ENCODE measurements around the gene STK36.

The STK36 gene

DNA sequence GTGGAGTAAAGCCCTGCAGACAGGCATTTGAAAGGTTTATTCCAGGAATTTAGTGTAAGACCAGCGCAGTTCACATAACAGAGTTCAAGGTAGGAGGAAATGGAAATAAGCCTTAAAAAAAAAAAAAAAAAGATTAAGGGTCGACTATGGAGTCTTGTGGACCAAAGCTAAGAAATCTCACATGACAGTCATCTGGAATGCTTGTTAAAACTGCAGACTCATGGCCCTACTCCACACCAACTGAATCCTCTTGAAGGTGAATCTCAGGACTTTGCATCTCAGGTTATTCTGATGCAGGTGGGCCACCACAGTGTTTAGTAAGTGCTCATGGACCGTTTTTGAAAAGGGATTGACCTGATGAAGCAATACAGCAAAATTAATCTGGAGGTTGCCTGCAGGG lies 47.6 kb downstream of the STK36 start:
- DNase-seq (ENCODE audit: low spot score) = no peak

DNA sequence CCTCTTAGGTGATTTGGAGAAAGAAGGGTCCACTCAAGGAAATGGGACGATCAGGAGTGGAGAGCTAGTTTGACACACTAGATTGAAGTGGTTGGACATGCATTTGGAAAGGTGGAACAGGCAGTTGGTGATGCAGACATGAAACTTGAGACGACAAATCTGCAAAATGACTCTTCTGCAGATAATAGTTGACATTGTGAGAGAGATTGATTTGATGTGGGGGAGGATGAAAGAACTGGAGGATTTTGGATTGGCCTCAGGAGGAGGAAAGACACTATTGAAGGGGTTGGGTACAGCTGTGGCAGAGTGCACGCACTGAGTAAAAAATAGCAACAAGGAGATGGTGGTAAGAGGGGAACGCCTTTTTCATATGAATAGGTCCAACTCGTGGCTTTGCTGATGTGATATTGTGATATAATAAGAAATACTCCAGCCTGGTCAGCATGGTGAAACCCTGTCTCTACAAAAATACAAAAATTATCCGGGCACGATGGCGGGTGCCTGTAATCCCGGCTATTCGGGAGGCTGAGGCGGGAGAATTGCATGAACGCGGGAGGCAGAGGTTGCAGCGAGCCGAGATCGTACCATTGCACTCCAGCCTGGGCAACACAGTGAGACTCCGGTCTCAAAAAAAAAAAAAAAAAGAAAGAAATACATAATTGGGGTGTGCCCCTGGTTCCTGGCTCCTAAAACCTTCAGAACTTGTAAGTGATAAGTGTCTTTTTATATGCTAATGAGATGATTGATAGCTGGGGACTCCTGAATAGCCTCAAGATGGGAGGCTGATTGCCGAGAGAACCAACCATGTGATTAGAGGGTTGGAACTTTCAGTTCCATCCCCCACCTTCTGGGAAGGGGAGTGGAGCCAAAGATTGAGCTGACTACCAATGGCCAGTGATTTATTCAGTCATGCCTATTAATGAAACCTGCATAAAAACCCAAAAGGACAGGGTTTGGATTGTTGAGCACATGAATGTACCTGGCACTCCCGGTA lies 48.5 kb downstream of the STK36 start:
- DNase-seq (ENCODE audit: low spot score) = peak; percentile 46

GRCh38 chr2:218721488-218721887 lies 49.6 kb downstream of the STK36 start:
- DNase-seq (ENCODE audit: low spot score) = no peak

DNA sequence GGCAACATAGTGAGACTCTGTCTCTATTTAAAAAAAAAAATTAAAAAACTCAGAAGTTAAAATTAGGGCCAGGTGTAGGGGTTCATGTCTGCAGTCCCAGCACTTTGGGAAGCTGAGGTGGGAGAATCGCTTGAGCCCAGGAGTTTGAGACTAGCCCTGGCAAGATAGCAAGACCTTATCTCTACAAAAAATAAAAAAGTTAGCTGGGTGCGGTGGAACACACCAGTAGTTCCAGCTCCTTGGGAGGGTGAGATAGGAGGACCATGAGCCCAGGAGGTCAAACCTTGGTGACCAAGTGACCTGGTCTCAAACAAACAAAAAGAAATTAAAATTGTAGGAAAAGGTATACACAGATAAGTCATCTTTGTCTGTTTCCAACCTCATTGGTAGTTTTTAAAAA lies 50.0 kb downstream of the STK36 start:
- DNase-seq (ENCODE audit: low spot score) = no peak

GRCh38 chr2:218722419-218722818 lies 50.5 kb downstream of the STK36 start:
- DNase-seq (ENCODE audit: low spot score) = peak; percentile 67

DNA sequence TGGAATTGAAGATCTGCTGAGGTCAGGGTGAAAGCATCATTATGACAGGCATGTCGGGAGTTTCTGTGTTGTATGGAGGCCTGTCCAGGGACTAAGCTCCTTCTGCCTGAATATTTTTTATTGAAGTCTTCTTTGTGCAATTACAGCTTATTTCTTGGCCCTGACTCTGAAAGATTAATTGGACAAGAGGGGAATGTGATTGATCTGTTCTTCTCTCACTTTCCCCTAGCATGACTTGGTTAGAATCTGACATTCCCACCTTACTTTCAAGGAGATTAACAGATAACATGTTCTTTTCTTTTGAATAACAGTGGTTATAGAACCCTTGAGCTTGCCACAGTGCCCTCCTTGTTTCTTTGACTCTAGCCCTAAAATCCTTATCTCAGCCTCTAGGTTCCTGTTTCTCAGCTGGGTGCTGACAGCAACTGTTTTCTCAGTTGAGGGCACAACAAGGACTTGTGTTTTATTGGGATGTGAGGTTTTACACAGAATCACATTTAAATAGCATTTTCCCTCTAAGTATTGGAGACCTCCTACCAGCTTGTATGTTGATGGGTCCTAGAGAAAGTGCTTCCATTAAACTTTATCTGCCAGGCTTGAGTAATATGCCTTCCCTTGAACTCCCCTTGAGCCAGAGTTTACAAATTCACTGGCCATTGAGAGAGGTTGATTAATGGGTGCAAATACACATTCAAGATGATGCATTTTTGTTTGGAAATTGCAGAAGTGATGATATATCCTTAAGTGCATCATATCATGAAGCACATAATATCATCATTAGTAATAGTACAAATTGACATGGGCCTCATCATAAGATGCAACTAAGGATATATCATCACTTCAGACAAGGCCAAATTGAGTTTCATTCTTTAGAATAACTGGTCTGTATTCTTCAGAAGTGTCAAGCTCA lies 51.2 kb downstream of the STK36 start:
- peak; percentile 65 for DNase-seq (ENCODE audit: low spot score)

GRCh38 chr2:218726004-218726574 lies 54.2 kb downstream of the STK36 start:
- DNase-seq (ENCODE audit: low spot score) = no peak

- no peak for DNase-seq (ENCODE audit: low spot score)
Measured at GRCh38 chr2:218727502-218728165, 55.7 kb downstream of the STK36 start.

DNA sequence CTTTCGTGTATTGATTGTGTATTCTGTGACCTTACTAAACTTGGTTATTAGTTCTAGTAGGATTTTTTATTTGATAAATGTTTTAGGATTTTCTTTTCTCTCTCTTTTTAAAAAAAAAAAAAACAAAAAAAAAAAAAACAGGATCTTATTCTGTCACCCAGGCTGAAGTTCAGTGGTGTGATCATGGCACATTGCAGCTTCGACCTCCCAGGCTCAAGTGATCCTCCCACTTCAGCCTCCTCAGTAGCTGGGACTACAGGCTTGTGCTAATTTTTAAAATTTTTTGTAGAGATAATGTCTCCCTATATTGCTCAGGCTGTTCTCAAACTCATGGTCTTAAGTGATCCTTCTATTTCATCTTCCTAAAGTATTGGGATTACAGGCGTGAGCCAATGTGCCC lies 57.8 kb downstream of the STK36 start:
- DNase-seq (ENCODE audit: low spot score) = no peak

DNA sequence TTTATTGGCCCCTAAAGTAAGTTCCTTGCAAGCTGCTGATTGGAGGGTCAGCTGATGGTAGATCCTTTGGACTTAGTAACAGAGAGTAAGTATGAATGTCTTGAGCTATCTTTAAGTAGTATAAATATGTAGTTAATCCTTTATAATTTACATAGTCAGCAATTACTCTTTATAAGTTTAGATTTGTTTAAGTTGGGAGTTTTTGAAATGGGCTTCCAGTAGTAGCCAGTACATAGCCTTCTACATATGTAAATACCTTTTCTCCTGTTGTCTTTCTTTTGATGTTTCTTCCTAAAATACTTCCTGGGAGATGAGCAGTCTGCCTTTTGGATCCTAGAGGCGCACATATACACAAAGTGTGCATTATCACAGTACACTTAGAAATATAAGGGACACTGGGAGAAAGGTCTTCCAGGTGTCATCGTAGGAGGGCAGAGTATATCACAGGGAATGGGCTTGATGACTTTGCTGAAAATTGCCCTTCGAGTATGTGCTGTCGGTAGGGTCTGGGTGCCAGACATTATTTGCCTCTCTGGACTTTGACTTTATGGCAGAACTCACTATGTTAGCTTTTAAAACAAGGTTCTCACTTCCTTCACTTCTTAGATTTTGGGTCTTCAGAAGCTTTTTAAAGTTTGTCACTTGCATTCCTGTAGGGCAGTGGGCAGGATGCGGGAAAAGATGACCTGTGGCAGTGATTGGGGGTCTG lies 60.3 kb downstream of the STK36 start:
- DNase-seq (ENCODE audit: low spot score) = no peak

GRCh38 chr2:218732761-218733158 lies 60.9 kb downstream of the STK36 start:
- no peak for DNase-seq (ENCODE audit: low spot score)

DNA sequence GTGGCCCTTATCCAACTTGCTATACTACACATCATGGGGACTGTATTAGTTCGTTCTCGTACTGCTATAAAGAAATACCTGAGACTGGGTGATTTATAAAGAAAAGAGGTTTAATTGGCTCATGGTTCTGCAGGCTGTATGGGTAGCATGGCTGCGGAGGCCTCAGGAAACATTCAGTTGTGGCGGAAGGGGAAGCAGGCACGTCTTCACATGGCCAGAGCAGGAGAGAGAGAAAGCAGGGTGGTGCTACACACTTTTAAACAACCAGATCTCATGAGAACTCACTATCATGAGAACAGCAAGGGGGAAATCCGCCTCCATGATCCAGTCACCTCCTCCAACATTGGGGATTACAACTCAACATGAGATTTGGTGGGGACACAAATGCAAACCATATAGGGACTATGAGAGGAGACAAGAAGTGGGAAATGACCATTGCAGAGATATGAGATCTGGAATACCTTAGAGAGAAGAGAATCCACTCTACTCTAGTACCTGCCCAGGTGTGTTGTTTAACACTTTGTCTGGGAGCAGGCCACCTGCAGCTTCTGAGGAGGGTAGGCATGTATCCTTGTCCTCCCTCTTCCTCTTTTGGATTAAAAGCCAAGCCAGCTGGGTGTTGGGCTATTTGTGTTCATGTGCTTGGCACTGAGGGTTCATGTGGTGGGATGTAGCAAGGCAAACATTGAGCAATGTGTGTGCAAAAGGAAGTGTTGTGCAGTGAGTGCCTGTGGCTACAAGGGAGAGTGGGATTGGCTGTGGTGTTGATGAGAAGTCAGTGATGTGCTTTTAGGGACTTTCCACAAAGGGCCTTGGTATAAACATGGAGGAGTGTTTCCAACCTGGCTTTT lies 61.5 kb downstream of the STK36 start:
- no peak for DNase-seq (ENCODE audit: low spot score)

DNA sequence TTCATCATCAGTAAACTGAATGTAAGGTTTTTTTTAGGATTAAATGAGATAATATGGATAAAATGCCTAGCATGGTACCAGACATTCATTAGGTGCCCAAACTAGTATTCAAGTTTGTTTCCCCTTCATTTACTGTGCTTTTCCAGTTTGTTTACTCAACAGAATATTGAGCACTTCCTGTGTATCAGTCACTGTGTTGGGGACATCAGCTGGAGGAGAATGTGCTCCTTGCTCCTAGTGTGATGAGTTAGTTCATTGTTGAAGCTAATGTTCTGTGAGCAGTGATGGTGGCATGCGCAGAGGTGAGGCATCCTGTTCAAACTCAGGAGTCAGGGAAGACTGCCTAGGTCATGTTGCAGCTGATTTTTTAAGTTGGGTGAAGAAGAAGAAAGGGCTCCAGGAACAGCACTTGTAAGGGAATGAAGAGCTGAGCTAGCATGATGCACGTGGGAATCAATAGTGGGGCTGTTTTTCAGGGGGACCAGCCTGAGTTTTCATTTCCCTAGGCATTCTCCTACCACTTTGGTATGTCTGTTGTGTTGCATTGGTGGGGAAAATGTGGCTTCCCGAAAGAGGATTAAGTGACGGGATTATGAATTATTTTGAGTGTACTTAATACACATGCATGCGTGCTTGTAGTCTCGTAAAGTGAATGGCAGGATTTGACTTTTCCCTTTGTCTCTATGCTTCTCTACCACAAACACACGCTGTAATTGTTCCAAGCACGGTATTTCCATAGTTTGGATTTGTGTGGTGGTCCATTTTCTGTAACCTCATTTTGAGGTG lies 62.5 kb downstream of the STK36 start:
- no peak for DNase-seq (ENCODE audit: low spot score)

DNA sequence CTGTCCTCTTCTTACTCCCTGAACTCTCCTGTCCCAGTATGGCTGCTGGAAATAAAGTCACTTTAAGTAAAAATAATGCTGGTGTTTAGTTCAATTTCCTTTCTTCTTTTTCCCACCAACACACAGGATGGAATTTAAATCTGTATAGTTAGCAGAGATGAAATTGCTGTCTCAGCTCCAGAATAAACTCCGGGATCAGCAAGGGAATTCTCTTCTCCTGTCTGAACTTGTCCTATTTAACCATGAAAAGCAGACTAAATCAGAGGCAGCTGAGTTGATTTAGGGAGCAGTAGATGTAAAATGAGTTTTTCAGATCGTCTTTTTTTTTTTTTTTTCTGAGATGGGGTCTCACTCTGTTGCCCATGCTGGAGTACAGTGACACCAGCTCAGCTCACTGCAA lies 64.6 kb downstream of the STK36 start:
- DNase-seq (ENCODE audit: low spot score) = no peak

- DNase-seq (ENCODE audit: low spot score) = no peak
Measured at GRCh38 chr2:218743068-218743467, 71.2 kb downstream of the STK36 start.

GRCh38 chr2:218744615-218745014 lies 72.7 kb downstream of the STK36 start:
- DNase-seq (ENCODE audit: low spot score) = peak; percentile 32

GRCh38 chr2:218745160-218745558 lies 73.3 kb downstream of the STK36 start:
- DNase-seq (ENCODE audit: low spot score) = peak; percentile 58

DNA sequence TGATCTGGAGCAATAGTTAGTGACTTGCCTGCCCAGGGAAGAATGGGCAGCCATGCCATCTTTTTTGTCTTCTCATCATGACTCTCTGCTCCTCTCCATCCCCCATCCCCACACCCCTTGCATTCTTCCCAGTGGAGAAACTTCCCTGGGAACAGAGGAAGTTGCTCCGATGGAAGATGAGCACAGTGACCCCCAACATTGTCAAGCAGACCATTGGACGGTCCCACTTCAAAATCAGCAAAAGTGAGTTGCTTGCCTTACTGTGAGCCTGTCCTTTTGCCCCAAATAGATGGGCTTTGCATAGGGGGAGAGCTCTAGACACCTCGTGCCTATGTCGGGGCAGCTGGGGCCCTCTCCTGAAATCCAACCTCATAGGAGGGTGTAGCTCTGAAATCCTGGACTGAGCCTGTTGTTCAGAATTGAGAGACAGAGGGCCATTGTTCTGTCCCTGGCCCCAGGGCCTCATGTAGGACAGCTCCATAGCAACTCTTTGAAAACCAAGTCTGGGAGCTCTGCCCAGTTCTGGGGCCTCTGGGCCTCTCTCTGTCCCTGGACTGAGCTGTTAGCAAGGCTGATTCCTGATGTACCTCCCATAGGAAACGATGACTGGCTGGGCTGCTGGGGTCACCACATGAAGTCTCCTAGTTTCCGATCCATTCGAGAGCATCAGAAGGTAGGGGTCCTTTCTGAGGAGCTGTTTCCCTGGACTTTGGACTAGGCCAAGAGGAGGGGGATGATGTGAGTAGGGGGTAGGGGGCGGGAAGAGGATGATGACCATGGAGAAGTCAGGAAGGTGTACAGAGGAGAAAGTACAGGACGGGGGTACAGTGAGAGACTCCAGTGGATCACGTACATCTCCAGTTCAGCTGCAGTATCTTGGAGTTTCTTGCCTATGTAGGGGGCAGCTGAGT lies 73.9 kb downstream of the STK36 start:
- peak; percentile 100 for DNase-seq (ENCODE audit: low spot score)

- DNase-seq (ENCODE audit: low spot score) = peak; percentile 28
Measured at GRCh38 chr2:218746470-218746795, 74.5 kb downstream of the STK36 start.

Measured in COLO829 (cell line).